ENCODE data around the gene ECE1. TPM values are rescaled to one million over a fixed set of nuclear protein-coding genes. Genes with fewer than 3 reads are reported as not detected.
"Not testable (repeated sequence)": the region's sequence is repeated elsewhere in the genome, so short reads cannot be mapped to it uniquely, and the experiment has no call there.

The ECE1 gene
- polyA plus RNA-seq, 3 donors from 2014 or later: 3.3 to 24.7 (median 4.3) TPM

DNA sequence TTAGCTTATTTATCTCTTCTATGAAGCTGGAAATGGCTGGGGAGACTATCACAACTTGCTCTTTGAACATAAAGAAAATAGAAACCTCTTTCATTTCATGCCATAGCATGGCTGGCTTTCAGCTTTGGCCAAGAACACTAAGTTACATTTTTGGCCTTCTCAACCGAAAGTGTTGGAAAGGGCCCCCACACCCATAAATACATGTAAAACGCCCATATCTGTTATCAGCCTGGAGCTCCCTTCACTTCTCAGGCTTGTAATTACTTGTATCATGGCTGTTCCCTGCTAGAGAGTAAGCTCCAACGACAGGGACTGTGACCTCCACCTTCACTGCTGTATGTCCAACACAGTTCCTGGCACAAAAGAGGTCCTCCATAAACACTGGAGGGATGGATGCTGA, 100.8 kb downstream of the ECE1 start:
- no peak overlapping the region for H3K4me3 Mint-ChIP-seq
- H3K27ac Mint-ChIP-seq: peak overlapping the region in 3 of 6 donors; percentile 55 to 80 (median 60)

DNA sequence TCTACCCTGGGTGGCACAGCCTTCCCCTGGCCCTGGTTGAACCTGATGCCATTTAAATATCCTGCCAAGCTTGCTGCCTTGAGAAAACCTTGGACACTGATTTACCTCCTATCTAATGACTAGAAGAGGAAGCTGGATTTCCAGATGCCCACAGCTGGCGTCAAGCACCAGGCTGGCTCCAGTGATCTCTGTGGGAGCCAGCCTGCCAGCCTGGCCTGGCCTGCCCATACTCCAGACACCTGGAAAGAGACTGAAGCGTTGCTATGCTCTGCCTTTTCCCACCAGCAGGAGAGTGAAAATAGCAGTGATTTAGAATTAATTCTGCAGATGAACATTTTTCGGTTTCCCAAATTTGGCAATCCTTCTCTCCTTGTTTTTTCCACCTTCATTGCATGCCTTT, 102.0 kb downstream of the ECE1 start:
- H3K27me3 Mint-ChIP-seq (ENCODE audit: low read depth in 3 of 3): peaks cover 0 to 3% (median 0%) of the 10 kb centered on the region in 3 donors

More for the DNA sequence above, 100.8 kb downstream of the ECE1 start:
- DNase-seq: no peak
- Mint-ChIP-seq H3K9me3 (no peaks in the 10 kb centered on the region), H3K36me3 (no peaks in the 10 kb centered on the region), H3K27me3 (ENCODE audit: low read depth in 3 of 3) (peaks cover 0 to 3% (median 0%) of the 10 kb centered on the region in 3 donors), H3K4me1 (peaks cover 30 to 41% of the 10 kb centered on the region in 2 donors)

DNA sequence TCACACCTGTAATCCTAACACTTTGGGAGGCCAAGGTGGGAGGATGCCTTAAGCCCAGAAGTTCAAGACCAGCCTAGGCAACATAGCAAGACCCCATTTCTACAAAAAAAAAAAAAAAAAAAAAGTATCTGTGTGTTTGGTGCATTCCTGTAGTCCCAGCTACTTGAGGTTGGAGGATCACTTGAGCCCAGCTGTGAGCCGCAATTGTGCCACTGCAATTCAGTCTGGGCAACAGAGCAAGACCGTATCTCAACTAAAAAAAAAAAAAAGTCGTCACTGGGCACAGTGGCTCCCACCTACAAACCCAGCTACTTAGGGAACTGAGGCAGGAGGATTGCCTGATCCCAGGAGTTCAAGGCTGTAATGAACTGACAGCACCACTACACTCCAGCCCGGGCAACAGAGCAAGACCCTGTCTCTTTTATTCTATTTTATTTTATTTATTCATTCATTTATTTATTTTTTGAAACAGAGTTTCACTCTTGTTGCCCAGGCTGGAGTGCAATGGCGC, 105.0 kb downstream of the ECE1 start:
- H3K4me3 Mint-ChIP-seq: no peak overlapping the region
- H3K27ac Mint-ChIP-seq: no peak overlapping the region
- H3K27me3 Mint-ChIP-seq (ENCODE audit: low read depth in 3 of 3): no peaks in the 10 kb centered on the region
- H3K36me3 Mint-ChIP-seq: no peaks in the 10 kb centered on the region
- no peak for DNase-seq
- peaks cover 7 to 12% of the 10 kb centered on the region in 2 donors for H3K4me1 Mint-ChIP-seq
- no peaks in the 10 kb centered on the region for H3K9me3 Mint-ChIP-seq

More for the DNA sequence above, 102.0 kb downstream of the ECE1 start:
- H3K4me1 Mint-ChIP-seq: peaks cover 30 to 40% of the 10 kb centered on the region in 2 donors
- peak overlapping the region in 2 of 6 donors; percentile 12 to 35 for H3K27ac Mint-ChIP-seq
- DNase-seq: no peak
- no peaks in the 10 kb centered on the region for H3K36me3 Mint-ChIP-seq
- H3K4me3 Mint-ChIP-seq: no peak overlapping the region
- H3K9me3 Mint-ChIP-seq: no peaks in the 10 kb centered on the region

DNA sequence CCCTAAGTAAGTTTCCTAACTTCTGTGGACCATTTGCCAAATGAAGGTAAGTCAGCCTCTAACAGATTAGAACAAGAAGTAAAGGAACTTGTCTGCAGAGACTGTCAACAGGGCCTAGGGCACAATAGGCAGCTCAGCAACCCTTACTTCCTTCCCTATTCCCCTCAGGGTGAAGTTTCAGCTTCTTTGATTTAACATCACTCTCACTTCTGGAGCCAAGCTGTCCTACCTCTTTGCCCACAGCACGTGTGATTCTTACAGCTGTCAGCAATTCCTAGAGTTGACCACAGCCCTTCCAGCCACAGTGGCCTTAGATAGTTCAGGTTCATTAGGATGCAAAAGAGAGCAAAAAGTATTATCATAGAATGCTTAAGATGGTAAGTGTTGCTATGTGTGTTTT, 106.0 kb downstream of the ECE1 start:
- DNase-seq: no peak
- Mint-ChIP-seq H3K27ac (peak overlapping the region in 3 of 6 donors; percentile 12 to 76 (median 63)), H3K9me3 (no peaks in the 10 kb centered on the region), H3K36me3 (no peaks in the 10 kb centered on the region), H3K4me1 (peaks cover 0 to 2% of the 10 kb centered on the region in 2 donors), H3K27me3 (ENCODE audit: low read depth in 3 of 3) (no peaks in the 10 kb centered on the region), H3K4me3 (no peak overlapping the region)

DNA sequence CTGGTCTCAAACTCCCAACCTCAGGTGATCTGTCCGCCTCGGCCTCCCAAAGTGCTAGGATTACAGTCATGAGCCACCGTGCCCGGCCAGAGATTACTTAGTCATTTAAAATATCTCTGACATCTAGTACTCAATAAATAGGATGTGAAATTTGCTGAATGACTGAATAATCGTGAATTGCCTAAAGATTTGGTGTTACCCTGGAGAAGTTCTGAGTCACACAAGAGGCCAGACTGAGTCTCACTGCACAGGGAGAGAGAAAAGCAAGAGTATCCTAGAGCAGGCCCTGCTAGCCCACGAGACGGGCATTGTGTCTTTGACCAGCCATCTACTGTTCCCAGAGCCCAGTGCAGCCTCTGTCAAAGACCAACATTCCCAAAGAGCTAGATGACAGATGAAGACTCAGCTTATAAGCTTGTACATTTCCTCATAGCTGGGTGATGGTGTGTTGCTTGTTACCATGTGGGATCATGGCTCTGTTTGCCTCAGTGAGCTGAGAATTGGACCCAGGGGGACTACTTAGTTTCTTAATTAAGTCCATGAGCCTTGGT, 108.0 kb downstream of the ECE1 start:
- H3K9me3 Mint-ChIP-seq: no peaks in the 10 kb centered on the region
- H3K4me1 Mint-ChIP-seq: peaks cover 3% of the 10 kb centered on the region in 2 donors
- H3K27me3 Mint-ChIP-seq (ENCODE audit: low read depth in 3 of 3): peaks cover 0 to 2% (median 2%) of the 10 kb centered on the region in 3 donors
- no peak overlapping the region for H3K27ac Mint-ChIP-seq
- DNase-seq: no peak
- H3K4me3 Mint-ChIP-seq: no peak overlapping the region
- H3K36me3 Mint-ChIP-seq: no peaks in the 10 kb centered on the region

DNA sequence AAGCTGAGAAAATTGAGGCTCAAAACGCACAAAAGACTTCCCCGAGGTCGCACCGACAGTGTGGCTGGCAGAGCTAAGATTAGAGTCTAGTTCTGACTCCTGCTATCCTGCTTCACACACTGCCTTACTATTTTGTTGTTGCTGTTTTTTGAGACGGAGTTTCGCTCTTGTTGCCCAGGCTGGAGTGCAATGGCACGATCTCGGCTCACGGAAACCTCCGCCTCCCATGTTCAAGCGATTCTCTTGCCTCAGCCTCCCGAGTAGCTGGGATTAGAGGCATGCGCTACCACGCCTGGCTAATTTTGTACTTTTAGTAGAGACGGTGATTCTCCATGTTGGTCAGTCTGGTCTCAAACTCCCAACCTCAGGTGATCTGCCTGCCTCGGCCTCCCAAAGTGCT, 112.0 kb downstream of the ECE1 start:
- not testable (repeated sequence) for DNase-seq; H3K27me3 Mint-ChIP-seq (ENCODE audit: low read depth in 3 of 3); H3K9me3 Mint-ChIP-seq; H3K36me3 Mint-ChIP-seq
- peak overlapping the region in 1 of 6 donors; percentile 49 for H3K27ac Mint-ChIP-seq
- H3K4me1 Mint-ChIP-seq: peaks cover 25 to 34% of the 10 kb centered on the region in 2 donors
- H3K4me3 Mint-ChIP-seq: peak overlapping the region; percentile 9 to 94 (median 30)

DNA sequence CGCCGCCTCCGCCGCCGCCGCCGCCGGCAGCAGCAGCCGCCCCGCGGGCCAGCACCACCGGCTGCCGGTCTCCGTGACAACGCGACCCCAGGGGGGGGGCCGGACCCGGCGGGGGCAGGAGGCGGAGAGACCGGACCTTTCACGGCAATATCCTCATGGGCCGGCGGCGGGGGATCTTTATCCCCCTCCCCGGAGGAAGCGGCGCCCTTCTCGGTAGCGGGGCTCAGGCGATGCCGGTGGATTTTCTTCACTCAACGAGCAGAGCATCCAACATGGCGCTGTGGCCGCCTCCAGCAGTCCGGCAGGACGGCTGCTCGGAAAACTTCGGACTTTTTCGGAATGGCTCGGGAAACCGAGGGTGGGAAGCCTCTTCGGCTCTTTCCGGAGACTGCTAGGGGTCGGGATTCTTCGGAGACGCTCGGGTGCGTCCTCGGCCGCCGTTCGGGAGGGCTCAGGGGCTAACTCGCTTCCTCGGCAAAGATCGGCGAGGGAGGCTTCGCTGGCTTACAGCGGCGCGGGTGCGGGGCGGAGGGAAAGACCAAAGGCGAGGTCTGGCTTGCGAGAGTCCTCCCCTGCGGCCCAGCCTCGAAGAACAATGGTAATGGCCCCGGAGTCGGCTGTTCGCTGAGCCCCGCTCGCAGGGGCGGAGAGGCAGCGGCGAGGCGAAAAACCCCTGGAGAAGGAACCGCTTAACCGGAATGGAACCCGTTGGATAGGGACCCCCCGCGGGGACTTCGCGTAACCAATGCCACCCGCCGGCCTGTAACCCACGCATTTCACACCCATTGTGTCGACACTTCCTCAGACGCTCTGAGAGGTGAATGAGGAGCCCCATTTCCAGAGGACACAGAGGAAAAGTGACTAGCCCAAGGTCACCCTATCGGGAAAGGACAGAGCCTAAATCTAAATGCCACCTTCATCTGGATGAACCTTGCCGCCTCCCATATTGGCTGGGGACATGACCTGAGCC, 113.4 kb downstream of the ECE1 start, which contains the start of gene EIF4G3:
TSS of gene EIF4G3 (minus strand) at position 312 of the 970 bp plus-strand sequence. CDS start 174,155 bp downstream, outside the sequence.
- peak within 1 kb of the TSS; percentile 88 to 94 (median 92) for H3K27ac Mint-ChIP-seq
- peaks cover 7 to 9% (median 8%) of the 10 kb centered on the region in 3 donors for H3K27me3 Mint-ChIP-seq (ENCODE audit: low read depth in 3 of 3)
- H3K4me1 Mint-ChIP-seq: peaks cover 26 to 39% of the 10 kb centered on the region in 2 donors
- no peaks in the 10 kb centered on the region for H3K36me3 Mint-ChIP-seq
- peak; percentile 99 to 100 (median 99) for DNase-seq
- H3K4me3 Mint-ChIP-seq: peak within 1 kb of the TSS; percentile 90 to 97 (median 95)
- no peaks in the 10 kb centered on the region for H3K9me3 Mint-ChIP-seq

DNA sequence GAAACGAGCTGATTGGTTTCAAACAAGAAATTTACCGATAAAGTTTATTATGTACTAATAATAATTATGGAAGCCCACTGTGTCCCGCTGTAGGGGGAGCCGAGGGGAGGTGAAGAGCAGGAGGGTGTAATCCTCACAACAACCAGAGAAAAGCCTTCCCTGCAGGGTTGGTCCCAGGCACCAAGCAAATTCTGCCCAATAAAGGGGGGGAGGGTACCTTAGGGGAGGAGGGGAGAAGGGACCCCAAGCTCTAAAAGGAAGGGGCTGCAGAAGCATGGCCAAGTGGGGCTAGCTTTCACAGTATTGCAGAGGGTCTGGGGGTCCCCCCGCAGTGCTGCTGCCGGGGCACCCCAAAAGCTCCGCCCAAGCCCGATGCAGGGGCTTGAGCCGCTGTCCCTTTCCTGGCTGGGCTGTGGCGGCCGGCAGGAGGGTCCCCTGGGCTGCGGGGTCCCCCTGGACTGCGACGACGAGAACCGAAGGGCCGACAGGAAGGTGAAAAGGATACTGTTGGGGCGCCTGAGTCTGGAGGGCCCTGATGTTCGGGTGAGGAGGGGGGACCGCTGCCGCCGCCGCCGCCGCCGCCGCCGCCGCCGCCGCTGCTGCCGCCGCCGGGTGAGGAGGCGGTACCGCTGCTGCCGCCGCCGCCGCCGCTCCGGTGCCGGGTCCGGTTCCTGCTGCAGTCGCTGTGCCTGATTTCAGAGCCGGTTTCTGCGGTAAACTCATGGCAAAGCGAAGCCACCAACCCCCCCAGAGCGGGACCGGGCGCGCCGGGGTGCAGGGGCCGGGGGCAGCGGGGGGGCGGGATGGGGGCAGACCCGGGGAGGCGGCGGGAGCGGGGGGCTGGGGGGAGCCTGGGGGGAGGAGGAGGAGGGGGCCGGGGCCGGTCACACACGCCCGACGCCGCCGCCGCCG, 114.3 kb downstream of the ECE1 start:
- Mint-ChIP-seq H3K36me3 (no peaks in the 10 kb centered on the region), H3K27ac (peak overlapping the region; percentile 86 to 92 (median 89)), H3K27me3 (ENCODE audit: low read depth in 3 of 3) (peaks cover 7 to 9% (median 9%) of the 10 kb centered on the region in 3 donors), H3K4me1 (peaks cover 33 to 49% of the 10 kb centered on the region in 2 donors), H3K9me3 (no peaks in the 10 kb centered on the region), H3K4me3 (peak overlapping the region; percentile 85 to 96 (median 89))
- peak; percentile 32 to 47 (median 45) for DNase-seq

DNA sequence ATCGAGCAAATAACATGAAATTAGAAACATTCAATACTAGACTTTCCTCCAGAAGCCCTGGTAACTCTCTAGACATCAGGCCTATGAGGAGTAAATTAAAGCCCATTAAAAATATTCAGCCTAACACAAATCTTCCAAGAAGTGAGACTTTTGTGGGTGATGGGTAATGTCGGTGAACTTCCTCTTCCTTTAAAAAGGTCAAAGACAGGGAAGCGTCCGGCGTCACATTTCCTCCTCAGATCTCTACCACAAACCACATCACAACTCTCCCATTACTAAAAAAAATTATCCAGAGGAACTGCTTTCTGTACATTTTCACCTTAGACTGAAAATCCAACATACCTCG, 115.0 kb downstream of the ECE1 start:
- peak; percentile 50 to 60 (median 58) for DNase-seq
- Mint-ChIP-seq H3K4me1 (peaks cover 33 to 53% of the 10 kb centered on the region in 2 donors), H3K4me3 (peak overlapping the region; percentile 85 to 96 (median 89)), H3K36me3 (no peaks in the 10 kb centered on the region), H3K27me3 (ENCODE audit: low read depth in 3 of 3) (peaks cover 7 to 9% (median 9%) of the 10 kb centered on the region in 3 donors), H3K27ac (peak overlapping the region; percentile 86 to 92 (median 89)), H3K9me3 (no peaks in the 10 kb centered on the region)

DNA sequence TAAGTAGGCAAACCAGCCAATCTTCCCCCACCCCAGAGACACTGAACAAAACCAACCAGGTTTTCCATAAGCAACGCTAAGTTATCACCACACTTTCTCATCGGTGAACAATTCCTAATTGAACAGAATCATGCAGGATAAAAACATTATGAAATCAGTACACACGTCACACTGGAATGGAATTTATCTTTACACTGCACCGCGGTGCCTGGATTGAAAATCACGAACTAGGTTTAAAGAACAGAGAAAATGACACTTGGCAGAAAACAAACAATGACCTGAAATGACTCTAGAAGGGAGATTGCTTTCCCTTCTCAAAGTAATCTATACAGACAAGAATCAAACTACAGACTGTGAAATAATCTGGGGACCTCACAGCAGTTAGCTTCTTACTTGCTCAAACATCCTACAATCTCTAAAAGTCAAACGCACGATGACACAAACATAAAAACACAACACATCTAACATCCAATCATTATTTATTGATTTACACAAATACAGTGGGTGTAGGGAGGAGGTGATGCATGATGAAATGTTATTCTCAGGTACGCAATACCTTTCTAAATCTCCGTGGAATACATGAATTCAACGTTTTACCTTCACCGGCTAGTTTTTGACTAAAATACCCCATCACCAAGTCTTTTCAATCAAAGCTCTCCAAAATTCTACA, 115.5 kb downstream of the ECE1 start:
- peak overlapping the region; percentile 85 to 96 (median 89) for H3K4me3 Mint-ChIP-seq
- no peaks in the 10 kb centered on the region for H3K9me3 Mint-ChIP-seq
- peaks cover 33 to 54% of the 10 kb centered on the region in 2 donors for H3K4me1 Mint-ChIP-seq
- peak overlapping the region; percentile 86 to 92 (median 89) for H3K27ac Mint-ChIP-seq
- no peak for DNase-seq
- no peaks in the 10 kb centered on the region for H3K36me3 Mint-ChIP-seq
- H3K27me3 Mint-ChIP-seq (ENCODE audit: low read depth in 3 of 3): peaks cover 7 to 9% (median 9%) of the 10 kb centered on the region in 3 donors

DNA sequence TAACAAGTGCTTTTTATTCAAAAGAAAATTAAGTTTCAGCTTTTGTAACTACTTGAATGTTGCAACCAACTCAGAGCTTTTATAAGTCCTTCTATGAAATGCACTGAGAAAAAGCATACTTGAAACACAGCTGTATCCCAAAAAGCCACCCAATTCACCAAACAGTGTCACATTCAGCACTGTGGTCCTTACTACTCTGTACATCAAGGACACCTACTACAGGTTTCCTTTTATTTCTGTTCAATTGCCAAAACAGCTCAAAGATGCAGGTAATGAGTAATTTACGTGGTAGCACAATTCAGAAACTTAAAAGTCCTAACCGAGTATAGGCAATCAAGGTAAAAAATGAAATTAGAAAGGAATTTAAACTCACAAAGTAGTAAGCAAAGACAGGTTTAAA, 116.0 kb downstream of the ECE1 start:
- H3K4me1 Mint-ChIP-seq: peaks cover 33 to 54% of the 10 kb centered on the region in 2 donors
- DNase-seq: no peak
- peak overlapping the region; percentile 85 to 96 (median 89) for H3K4me3 Mint-ChIP-seq
- H3K36me3 Mint-ChIP-seq: no peaks in the 10 kb centered on the region
- peaks cover 7 to 9% (median 9%) of the 10 kb centered on the region in 3 donors for H3K27me3 Mint-ChIP-seq (ENCODE audit: low read depth in 3 of 3)
- peak overlapping the region; percentile 86 to 92 (median 89) for H3K27ac Mint-ChIP-seq
- H3K9me3 Mint-ChIP-seq: no peaks in the 10 kb centered on the region

DNA sequence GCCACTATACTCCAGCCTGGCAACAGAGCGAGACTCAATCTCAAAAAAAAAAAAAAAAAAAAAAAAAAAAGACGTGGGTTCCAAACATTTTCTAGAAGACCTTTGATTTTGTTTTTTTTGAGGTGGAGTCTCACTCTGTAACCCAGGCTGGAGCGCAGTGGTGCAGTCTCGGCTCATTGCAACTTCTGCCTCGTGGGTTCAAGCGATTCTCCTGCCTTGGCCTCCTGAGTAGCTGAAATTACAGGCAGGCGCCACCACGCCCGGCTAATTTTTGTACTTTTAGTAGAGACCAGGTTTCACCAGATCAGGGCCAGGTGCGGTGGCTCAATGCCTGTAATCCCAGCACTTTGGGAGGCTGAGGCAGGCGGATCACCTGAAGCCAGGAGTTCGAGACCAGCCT, 117.2 kb downstream of the ECE1 start:
- not testable (repeated sequence) for H3K9me3 Mint-ChIP-seq; H3K27me3 Mint-ChIP-seq (ENCODE audit: low read depth in 3 of 3); H3K27ac Mint-ChIP-seq; DNase-seq; H3K36me3 Mint-ChIP-seq; H3K4me3 Mint-ChIP-seq
- peaks cover 33 to 54% of the 10 kb centered on the region in 2 donors for H3K4me1 Mint-ChIP-seq
